Body of pancreas (tissue), 4 donors: Measurements from ENCODE around the gene ACTN4. TPM values are rescaled to one million over a fixed set of nuclear protein-coding genes. Genes with fewer than 3 reads are reported as not detected.

Experiments
- ATAC-seq: fragments of 150-250 bp; one replicate; pipeline ENCODE4 v1.9.1; 2016
- DNase-seq, 4 donors: peaks; one replicate each; pipeline ENCODE4 v3.0.0-alpha.2; 2019
- H3K27ac ChIP-seq, 4 donors: fragments of 200-600 bp; sonication (generic); 1 replicate in 3 of 4; 2 replicates in 1 of 4; pipeline versions ENCODE4 v1.5.1 to v1.6.1; 2016 to 2019; ENCODE audit warnings: mild to moderate bottlenecking in 1 of 4, mixed read lengths in 1 of 4, moderate library complexity in 1 of 4
- H3K27me3 ChIP-seq, 2 donors: fragments of 200-600 bp; sonication (generic); one replicate each; pipeline ENCODE4 v1.6.0; 2016; ENCODE audit warnings: mild to moderate bottlenecking in 1 of 2
- H3K36me3 ChIP-seq, 2 donors: fragments of 200-600 bp; sonication (generic); replicated peaks in 1 of 2; 2 replicates each; pipeline ENCODE4 v1.5.1; 2016; ENCODE audit warnings: low read depth in 2 of 2; ENCODE audit not compliant: insufficient read depth in 1 of 2
- H3K4me1 ChIP-seq: fragments of 200-600 bp; sonication (generic); one replicate; pipeline ENCODE4 v1.6.0; 2016
- H3K4me3 ChIP-seq, 2 donors: fragments of 200-600 bp; sonication (generic); 1 replicate in 1 of 2; 2 replicates in 1 of 2; pipeline ENCODE4 v1.5.1; 2016 to 2019
- H3K9me3 ChIP-seq, 3 donors: fragments of 200-600 bp; sonication (generic); 1 replicate in 2 of 3; 2 replicates in 1 of 3; pipeline ENCODE4 v1.5.1; 2016
- POLR2A ChIP-seq, 3 donors: fragments of 450-650 bp; IDR thresholded peaks; one replicate each; pipeline ENCODE4 v1.6.1; 2016; ENCODE audit warnings: antibody characterized with exemption in 3 of 3, mild to moderate bottlenecking in 2 of 3
- WGBS, 2 donors: methylation state at CpG; one replicate each; pipeline ENCODE4 v1.1.5; 2017; 5-methylcytosine and 5-hydroxymethylcytosine counted together
- intact Hi-C: fragments of 100-400 bp; cut with DNase I; formaldehyde crosslinking; loops from one replicate; pipeline ENCODE4 v1.15.1; 2023
- total RNA-seq, 2 donors: library from RNA; depleted of rRNA; stranded (reverse); fragments of >200 nt; gene quantifications; one replicate each; pipeline ENCODE4 v1.1.0, GENCODE V29; 2016
- TF ChIP-seq, protein P1 (sequence below), 7 experiments: fragments of 450-650 bp in 4 of 7; fragments of 200-600 bp in 3 of 7; sonication (generic) in 3 of 7; IDR thresholded peaks; one replicate each; pipeline ENCODE4 v1.5.1; 2016 to 2019; ENCODE audit warnings: antibody characterized with exemption in 7 of 7

Gene ACTN4
- total RNA-seq, 2 donors from 2014 or later: 143 to 148 TPM

DNA sequence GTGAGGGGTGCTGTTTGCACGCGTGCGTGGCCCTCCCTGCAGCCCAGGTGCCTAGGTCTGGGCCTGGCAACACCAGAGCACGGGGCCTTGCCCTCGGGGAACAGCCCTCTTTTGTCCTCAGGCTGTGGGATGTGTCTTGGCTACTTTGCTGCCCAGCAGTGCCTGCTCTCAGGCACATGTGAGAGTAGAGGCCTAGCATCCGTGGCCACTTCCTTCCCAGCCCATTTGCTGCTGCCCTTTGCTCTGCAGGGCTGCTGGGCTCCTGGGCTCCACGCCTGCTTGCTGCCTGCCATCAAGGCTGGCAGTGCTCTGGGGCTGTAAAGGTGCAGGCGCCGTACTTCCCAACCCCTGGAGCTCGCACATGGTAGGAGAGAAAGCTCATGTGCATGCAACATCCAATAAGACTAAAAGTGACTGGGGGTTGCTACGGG is 50.2 kb downstream of the ACTN4 start:
- DNase-seq (no peak), ATAC-seq (no peak)
- H3K4me3 ChIP-seq: no peak overlapping the region
- TF ChIP-seq, protein P1, sequence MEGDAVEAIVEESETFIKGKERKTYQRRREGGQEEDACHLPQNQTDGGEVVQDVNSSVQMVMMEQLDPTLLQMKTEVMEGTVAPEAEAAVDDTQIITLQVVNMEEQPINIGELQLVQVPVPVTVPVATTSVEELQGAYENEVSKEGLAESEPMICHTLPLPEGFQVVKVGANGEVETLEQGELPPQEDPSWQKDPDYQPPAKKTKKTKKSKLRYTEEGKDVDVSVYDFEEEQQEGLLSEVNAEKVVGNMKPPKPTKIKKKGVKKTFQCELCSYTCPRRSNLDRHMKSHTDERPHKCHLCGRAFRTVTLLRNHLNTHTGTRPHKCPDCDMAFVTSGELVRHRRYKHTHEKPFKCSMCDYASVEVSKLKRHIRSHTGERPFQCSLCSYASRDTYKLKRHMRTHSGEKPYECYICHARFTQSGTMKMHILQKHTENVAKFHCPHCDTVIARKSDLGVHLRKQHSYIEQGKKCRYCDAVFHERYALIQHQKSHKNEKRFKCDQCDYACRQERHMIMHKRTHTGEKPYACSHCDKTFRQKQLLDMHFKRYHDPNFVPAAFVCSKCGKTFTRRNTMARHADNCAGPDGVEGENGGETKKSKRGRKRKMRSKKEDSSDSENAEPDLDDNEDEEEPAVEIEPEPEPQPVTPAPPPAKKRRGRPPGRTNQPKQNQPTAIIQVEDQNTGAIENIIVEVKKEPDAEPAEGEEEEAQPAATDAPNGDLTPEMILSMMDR (IDR thresholded peaks at IDR 0.05): no peak
- H3K4me1 ChIP-seq: peaks cover 93% of the 10 kb centered on the region
- H3K27me3 ChIP-seq: no peaks in the 10 kb centered on the region
- 78 to 88% methylated on average over 8 to 11 of the region's 11 CpGs for WGBS, 2 donors
- intact Hi-C loops: no loop called here
- H3K36me3 ChIP-seq: peaks cover 0 to 2% of the 10 kb centered on the region in 2 donors
- H3K27ac ChIP-seq: peak overlapping the region in 3 of 4 donors; percentile 5 to 63 (median 28)
- H3K9me3 ChIP-seq: no peaks in the 10 kb centered on the region

DNA sequence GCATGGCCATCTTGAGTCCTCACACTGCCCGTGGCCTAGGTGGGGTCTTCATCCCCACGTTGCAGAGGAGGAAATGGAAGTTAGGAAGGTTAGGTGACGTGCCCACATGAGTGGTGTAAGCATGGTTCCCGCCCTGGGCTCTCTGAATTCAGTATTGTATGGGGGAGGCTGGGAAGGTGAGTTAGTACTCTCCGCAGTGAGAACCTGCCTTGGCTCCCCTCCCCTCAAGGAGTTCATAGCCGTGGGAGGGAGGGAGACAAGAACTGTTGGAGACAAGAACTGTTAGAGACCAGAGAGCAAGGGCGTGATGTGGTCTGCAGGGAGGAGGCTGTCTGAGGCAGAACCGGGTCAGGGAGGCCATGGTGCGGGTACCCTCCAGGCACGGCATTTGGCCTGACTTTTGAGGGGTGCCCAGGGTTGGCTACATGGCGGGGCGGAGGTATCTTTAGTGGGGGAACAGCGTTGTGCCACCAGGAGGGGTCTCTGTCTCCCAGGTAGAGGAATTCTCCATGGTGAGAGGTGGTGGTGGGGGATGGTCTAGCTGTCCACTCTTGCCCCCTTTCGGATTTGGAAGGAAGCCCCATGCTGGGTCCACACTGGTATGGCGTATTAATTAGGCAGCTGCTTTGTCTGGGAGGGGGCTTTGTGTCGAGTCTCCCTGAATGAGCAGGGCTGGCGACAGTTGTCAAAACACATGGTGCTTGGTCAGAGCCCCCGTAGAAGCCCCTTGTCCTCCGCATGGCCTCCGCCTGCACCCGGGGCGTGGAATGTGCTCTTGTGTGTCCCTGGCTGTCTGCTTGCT is 51.0 kb downstream of the ACTN4 start:
- no peaks in the 10 kb centered on the region for H3K27me3 ChIP-seq
- TF ChIP-seq POLR2A (IDR thresholded peaks at IDR 0.05): no peak
- TF ChIP-seq, protein P1 (IDR thresholded peaks at IDR 0.05): no peak
- H3K4me3 ChIP-seq: no peak overlapping the region
- H3K36me3 ChIP-seq: peaks cover 0 to 2% of the 10 kb centered on the region in 2 donors
- H3K9me3 ChIP-seq: no peaks in the 10 kb centered on the region
- DNase-seq (no peak), ATAC-seq (no peak)
- H3K27ac ChIP-seq: peak overlapping the region in 2 of 4 donors; percentile 5 to 63
- H3K4me1 ChIP-seq: peaks cover 87% of the 10 kb centered on the region
- 82 to 84% methylated on average over 15 to 21 of the region's 22 CpGs for WGBS, 2 donors
- intact Hi-C loops: no loop called here

DNA sequence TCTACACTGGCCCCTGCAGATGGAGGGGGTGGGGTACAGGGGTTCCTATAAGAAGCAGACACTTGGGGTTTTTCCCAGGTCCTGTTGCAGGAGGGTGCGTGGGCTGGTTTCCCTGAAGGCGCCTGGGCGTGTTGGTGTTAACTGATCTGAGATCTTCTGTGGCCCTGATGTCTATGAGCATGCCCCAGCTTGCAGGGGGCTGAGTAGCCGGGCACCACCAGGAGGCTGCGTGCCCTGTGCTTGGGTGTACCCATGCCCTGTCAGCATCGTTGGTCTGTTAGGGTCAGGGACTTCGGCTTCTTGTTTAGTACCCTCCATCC is 51.5 kb downstream of the ACTN4 start:
- no peak overlapping the region for H3K4me3 ChIP-seq
- WGBS, 2 donors: 67 to 78% methylated on average over 2 to 7 of the region's 7 CpGs
- TF ChIP-seq, protein P1 (IDR thresholded peaks at IDR 0.05): no peak
- no peak for TF ChIP-seq POLR2A (IDR thresholded peaks at IDR 0.05)
- no peak for ATAC-seq
- no peaks in the 10 kb centered on the region for H3K27me3 ChIP-seq
- H3K36me3 ChIP-seq: peaks cover 0 to 7% of the 10 kb centered on the region in 2 donors
- intact Hi-C loops: no loop called here
- no peaks in the 10 kb centered on the region for H3K9me3 ChIP-seq
- DNase-seq: no peak
- peak overlapping the region in 2 of 4 donors; percentile 63 to 70 for H3K27ac ChIP-seq
- H3K4me1 ChIP-seq: peaks cover 82% of the 10 kb centered on the region

DNA sequence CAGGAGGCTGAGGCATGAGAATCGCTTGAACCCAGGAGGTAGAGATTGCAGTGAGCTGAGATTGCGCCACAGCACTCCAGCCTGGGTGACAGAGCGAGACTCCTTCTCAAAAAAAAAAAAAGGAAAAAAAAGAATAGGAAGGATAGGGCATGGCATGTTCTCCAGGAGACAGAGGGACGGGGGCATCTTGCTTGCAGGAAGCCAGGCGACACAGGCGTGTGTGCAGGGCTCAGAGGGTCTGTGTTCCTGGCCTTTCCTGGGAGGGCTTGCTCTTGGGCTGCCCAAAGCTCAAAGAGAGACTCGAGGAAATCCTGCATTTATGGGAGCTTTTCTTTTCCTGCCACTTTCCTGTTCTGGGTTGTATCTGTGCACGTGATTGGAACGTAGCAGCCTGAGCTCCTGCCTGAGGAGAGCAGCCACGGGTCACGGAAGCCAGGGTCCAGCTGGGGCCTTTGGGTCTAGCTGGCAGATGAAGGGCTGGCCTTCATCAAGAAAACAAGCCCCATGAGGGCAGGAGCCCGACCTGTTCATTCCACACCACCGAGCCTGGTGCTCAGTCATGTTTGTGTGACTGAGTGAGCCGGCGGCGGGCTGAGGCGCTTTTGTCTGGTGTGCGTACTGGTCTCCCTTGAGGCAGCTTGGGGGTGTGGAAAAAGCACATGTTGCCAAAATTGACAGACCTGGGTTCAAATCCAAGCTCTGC is 52.3 kb downstream of the ACTN4 start:
- TF ChIP-seq, protein P1 (IDR thresholded peaks at IDR 0.05): no peak
- TF ChIP-seq POLR2A (IDR thresholded peaks at IDR 0.05): no peak
- intact Hi-C loops: no loop called here
- Histone ChIP-seq H3K36me3 (peaks cover 4 to 9% of the 10 kb centered on the region in 2 donors), H3K4me3 (no peak overlapping the region), H3K9me3 (no peaks in the 10 kb centered on the region), H3K27me3 (no peaks in the 10 kb centered on the region), H3K4me1 (peaks cover 73% of the 10 kb centered on the region), H3K27ac (peak overlapping the region; percentile 7 to 70 (median 54))
- DNase-seq (no peak), ATAC-seq (no peak)
- 87 to 91% methylated on average over 13 to 18 of the region's 18 CpGs for WGBS, 2 donors
